Urinary bladder (tissue), 4 donors: ENCODE measurements around the gene PODXL. TPM values are rescaled to one million over a fixed set of nuclear protein-coding genes. Genes with fewer than 3 reads are reported as not detected.
"Not testable (repeated sequence)": the region's sequence is repeated elsewhere in the genome, so short reads cannot be mapped to it uniquely, and the experiment has no call there.

Source experiments
- DNase-seq: peaks from one replicate; pipeline ENCODE4 v3.0.0-alpha.2; 2015; ENCODE audit errors: extremely low spot score
- H3K27ac ChIP-seq: one replicate; pipeline ENCODE4 v1.5.1; 2013; ENCODE audit warnings: low read depth, mild to moderate bottlenecking, moderate library complexity
- H3K36me3 ChIP-seq: one replicate; pipeline ENCODE4 v1.6.1; 2013; ENCODE audit warnings: mild to moderate bottlenecking, moderate library complexity; ENCODE audit not compliant: insufficient read depth
- H3K4me1 ChIP-seq: one replicate; pipeline ENCODE4 v1.6.1; 2013; ENCODE audit warnings: mild to moderate bottlenecking, moderate library complexity; ENCODE audit not compliant: insufficient read depth
- H3K4me3 ChIP-seq: one replicate; pipeline ENCODE4 v1.5.1; 2013; ENCODE audit warnings: low read depth, low read length
- WGBS: extraction: QIAGEN DNeasy Blood & Tissue Kit; methylation state at CpG from one replicate; pipeline ENCODE4 v1.1.7; 2013; 5-methylcytosine and 5-hydroxymethylcytosine counted together
- polyA plus RNA-seq: library from polyadenylated mRNA; stranded (reverse); fragments of 200-250 nt; gene quantifications from one replicate; pipeline ENCODE4 v1.2.3, GENCODE V29; 2013
- total RNA-seq: library from RNA; depleted of rRNA; stranded (reverse); fragments of >200 nt; gene quantifications from one replicate; pipeline ENCODE4 v1.2.3, GENCODE V29; 2014
- donor health status: healthy with polysubstance abuse.
- donor health status: healthy.

PODXL gene
- total and polyA plus RNA-seq, 2 donors = 18.7 to 30.8 TPM

DNA sequence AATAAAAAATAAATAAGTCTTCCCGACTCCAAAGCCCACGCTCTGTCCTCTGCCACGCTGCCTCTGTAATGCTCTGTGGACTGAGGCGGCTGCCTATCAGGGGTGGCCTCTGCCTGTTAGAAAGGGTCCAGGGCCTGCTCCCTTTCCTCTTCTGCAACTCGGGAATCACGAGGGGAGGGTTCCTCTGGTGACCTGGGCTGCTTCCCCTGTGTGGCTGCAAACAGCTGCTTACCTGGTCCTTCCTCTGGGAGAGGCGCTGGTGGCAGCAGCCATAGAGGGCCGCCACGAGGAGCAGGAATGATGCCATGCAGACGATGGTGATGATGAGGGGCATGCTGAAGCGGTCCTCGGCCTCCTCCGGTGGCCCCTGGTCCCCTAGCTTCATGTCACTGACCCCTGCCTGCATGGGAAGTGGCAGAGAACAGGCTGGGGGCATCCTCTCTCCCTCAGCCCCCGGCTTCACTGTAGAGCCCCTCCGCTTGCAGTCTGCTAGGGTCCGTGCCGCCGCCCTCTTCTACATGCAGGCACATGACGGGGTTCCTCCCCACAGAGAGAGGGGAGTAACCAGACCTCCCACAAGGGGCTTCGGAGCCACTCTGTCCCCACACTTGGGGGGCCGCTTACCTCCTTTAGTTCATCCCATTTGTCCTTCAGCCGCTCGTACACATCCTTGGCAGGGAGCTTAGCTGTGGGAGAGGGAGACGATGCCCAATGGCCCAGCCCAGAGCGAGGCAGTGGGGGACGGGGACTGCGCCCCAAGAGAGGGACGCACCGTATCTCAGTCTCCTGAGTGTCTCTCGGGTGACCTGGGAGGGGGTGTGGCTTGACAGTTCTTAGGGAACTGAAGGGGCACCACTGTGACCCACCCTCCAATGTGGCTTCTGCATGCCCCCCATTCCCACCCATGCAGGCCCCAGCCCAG lies 50.5 kb downstream of the PODXL start:
- Histone ChIP-seq H3K27ac (no peak overlapping the region), H3K36me3 (no peaks in the 10 kb centered on the region), H3K4me3 (no peak overlapping the region), H3K4me1 (no peaks in the 10 kb centered on the region)
- DNase-seq = no peak
- WGBS = 88% methylated on average over 30 of the region's 30 CpGs

DNA sequence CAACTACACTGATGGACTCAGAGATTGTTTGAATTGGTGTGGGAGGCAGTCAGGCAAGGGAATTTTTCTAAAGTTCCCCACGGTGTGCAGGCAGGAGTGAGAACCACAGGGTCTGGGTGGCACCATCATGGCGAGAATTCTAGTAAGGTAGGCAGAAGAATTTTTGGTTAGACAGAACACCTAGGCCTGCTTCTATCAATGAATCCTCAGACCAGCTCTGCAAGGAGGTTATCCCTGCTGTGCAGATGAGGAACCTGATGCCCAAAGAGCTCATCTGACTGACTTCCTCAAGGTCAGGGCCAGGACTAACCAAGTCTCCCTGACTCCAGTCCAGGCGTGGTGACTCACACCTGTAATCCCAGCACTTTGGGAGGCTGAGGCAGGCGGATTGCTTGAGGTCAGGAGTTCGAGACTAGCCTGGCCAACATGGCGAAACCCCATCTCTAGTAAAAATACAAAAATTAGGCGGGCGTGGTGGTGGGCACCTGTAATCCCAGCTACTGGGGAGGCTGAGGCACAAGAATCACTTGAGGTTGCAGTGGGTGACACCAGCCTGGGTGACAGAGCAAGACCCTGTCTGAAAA lies 51.3 kb downstream of the PODXL start:
- H3K4me1 ChIP-seq, DNase-seq, H3K27ac ChIP-seq, H3K36me3 ChIP-seq, H3K4me3 ChIP-seq: not testable (repeated sequence)
- 92% methylated on average over 8 of the region's 8 CpGs for WGBS

DNA sequence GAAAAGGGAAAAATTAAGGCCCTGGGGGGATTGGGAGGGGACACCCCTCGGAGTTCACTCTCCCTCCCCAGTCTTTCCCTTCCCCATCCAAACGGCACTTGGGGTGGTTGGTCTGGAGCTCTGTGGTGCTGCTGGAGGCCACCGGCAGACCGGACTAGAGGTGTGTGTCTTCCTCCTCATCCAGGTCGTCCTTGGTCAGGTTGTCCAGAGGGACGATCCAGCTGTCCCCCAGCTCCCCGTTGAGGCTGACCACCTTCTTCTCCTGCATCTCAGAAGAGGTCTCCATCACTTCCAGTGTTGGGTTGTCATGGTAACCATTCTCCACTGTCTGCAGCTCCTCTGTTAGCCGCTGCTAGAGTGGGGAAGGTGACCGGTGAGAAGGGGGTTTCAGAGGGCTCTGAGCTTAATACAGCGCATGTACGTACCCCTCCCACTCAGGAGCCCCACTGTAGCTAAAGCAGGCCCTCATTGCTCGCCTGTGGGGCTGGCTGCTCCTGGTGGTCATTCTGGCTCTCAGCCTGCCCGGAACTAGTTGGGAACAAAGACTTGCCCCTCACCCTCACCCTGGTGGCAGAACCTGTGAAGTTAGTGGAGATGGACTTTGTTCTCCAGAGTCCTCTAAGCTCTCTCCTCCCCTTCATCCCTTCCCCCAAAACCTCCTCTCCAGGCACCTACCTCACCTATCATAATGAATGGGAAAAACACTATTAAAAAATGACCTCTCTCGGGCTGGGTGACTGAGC lies 52.1 kb downstream of the PODXL start:
- Histone ChIP-seq H3K4me3 (no peak overlapping the region), H3K4me1 (no peaks in the 10 kb centered on the region), H3K36me3 (no peaks in the 10 kb centered on the region), H3K27ac (no peak overlapping the region)
- WGBS = 88% methylated on average over 14 of the region's 14 CpGs
- DNase-seq = no peak

DNA sequence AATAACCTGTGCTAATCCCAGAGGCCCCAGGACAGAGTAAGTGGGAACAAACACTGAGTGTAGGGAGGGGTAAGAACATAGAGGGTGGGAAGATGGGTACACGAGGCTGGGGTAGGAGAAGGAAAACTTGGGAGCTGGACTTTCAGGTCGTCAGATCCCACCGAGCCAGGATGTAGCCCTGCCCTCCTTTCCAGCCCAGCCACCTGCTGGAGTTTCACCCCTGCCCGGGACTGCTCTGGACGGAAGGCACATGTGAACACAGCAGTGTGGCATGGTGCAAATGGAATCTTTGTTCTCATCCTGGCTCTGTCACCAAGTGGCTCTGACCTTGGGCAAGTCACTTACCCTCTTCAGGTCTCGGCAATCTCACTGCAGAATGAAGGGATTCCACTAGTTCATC lies 52.8 kb downstream of the PODXL start:
- WGBS = 68% methylated on average over 6 of the region's 6 CpGs
- Histone ChIP-seq H3K27ac (no peak overlapping the region), H3K4me1 (no peaks in the 10 kb centered on the region), H3K36me3 (no peaks in the 10 kb centered on the region), H3K4me3 (no peak overlapping the region)
- DNase-seq = no peak

DNA sequence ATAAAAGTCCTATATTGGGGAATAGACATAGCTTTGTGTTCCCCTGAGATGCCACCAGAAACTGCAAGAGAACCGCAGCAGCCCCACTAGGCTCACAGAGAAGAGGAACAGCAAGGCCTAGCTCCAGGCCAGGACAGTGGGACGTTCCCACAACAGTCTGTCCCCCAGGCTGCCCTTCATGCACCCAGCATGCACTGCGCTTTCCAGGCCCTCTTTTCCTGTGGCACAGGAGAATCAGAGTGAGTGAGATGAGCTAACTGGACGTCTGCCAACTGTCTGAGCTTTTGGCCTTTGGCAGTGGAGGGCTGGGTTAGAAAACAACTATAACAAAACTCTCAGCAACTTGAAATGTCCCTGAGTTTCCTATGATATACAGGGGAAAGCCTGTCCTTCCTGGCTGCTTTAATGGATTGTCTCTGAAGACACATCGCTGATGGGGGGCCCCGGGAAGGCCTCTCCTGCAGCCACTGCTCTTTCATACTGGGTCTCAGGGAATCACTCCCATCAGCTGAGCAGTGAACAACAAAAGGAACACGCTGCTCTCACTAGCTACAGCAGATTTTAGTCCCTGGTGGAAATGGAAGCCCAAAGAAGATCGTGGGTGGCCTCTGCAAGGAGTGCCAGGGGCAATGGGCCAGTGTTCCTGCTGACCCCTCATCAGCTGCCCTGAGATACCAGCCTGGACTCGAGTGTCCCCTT lies 53.5 kb downstream of the PODXL start:
- Histone ChIP-seq H3K27ac (no peak overlapping the region), H3K36me3 (no peaks in the 10 kb centered on the region), H3K4me3 (no peak overlapping the region), H3K4me1 (no peaks in the 10 kb centered on the region)
- 31% methylated on average over 9 of the region's 9 CpGs for WGBS
- DNase-seq = no peak

DNA sequence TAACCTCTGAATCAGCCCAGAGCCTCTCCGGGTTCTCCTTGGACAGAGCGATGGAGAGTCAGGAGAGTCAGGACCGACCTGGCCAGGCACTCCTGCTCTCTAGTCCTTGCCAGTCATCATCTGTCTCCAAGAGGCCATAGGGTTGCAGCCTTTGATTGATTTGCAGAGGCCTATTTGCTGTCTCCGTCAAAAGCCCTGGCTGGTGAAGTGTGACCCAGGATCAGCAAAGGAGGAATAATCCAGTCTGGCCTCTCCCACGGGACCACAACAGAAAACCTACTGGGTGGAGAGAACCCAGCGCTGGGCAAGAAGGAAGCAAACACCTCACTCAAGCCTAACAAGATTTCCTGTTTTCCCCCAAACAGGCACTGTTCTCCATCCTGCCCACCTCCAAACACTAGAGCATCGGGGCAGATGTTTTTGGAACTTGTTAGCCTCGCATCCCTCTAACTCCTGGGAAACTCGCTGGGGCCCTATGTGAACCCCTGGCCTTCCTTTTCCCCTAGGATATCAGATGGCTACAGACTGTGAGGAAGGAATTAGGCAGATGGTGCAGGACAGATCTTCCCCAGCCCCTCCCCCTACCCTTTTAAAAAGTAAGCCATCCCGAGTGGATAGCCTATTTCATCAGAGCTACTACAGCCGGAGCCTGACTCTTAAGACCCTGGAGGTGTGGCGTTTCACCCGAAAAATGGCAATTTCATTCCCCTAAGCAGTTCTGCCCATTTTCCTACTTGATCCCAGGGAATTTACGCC lies 54.3 kb downstream of the PODXL start:
- Histone ChIP-seq H3K27ac (no peak overlapping the region), H3K36me3 (peaks cover 2% of the 10 kb centered on the region), H3K4me3 (no peak overlapping the region), H3K4me1 (no peaks in the 10 kb centered on the region)
- 81% methylated on average over 14 of the region's 14 CpGs for WGBS
- no peak for DNase-seq

DNA sequence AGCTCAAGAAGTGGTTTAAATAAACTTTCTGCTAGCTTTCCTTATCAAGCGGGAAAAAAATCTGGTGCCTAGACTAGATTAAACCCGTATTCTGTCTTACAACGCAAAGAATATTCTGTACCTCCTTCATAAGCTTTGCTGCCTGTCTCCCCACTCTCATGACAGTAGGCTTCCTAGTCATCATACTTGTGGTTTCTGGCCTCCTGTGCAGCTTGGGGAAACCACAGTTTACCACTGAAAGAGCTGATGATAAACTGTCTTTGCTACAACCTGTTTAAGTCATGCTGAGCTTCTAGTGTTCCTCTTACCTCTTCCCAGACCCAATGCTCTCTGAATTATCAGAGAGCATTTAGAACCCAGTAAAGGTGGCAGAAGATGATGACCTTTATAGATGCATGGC lies 55.0 kb downstream of the PODXL start:
- H3K27ac ChIP-seq = no peak overlapping the region
- no peak overlapping the region for H3K4me3 ChIP-seq
- no peak for DNase-seq
- no peaks in the 10 kb centered on the region for H3K4me1 ChIP-seq
- peaks cover 3% of the 10 kb centered on the region for H3K36me3 ChIP-seq
- 47% methylated on average over 3 of the region's 3 CpGs for WGBS

DNA sequence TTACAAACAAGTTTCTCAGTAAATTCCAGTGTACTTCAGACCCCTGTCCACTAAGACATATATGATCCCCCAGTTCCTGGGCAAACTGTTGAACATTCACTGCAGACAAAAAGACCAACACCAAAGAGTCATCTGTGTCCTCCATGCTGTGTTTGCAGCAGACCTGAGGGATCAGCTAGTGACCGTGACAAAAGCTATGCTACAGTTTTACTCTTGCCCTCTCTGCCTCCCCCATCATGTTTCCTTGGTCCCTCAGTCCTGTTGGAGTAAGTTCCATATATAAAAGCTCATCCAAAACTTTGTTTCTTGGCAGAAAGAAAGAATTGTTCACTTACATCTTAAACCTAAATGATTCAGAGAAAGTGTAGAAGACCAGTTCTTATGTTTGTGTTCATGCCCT lies 56.1 kb downstream of the PODXL start:
- DNase-seq = no peak
- H3K4me3 ChIP-seq = no peak overlapping the region
- peaks cover 3% of the 10 kb centered on the region for H3K36me3 ChIP-seq
- H3K4me1 ChIP-seq = no peaks in the 10 kb centered on the region
- 98% methylated on average over 1 of the region's 1 CpG for WGBS
- no peak overlapping the region for H3K27ac ChIP-seq

DNA sequence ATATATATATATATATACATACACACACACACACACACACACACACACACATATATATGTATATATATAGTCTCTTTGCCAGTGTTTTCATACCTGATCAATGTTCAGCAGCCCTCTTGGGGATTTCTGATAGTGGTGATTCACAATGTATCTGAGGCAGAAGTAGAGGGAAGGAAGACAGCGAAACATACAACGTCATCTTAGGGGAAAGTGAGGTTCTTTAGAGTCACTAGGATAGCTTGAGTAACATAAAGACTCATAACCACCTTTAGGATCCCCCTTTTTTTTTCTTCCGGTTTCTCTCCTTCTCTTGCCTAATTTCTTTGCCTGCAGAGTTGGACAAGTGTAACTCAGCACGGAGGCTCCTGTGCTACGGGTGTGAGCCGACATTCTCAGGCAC lies 56.6 kb downstream of the PODXL start:
- 94% methylated on average over 6 of the region's 6 CpGs for WGBS
- Histone ChIP-seq H3K4me1 (no peaks in the 10 kb centered on the region), H3K27ac (no peak overlapping the region), H3K4me3 (no peak overlapping the region), H3K36me3 (peaks cover 3% of the 10 kb centered on the region)
- DNase-seq = no peak

DNA sequence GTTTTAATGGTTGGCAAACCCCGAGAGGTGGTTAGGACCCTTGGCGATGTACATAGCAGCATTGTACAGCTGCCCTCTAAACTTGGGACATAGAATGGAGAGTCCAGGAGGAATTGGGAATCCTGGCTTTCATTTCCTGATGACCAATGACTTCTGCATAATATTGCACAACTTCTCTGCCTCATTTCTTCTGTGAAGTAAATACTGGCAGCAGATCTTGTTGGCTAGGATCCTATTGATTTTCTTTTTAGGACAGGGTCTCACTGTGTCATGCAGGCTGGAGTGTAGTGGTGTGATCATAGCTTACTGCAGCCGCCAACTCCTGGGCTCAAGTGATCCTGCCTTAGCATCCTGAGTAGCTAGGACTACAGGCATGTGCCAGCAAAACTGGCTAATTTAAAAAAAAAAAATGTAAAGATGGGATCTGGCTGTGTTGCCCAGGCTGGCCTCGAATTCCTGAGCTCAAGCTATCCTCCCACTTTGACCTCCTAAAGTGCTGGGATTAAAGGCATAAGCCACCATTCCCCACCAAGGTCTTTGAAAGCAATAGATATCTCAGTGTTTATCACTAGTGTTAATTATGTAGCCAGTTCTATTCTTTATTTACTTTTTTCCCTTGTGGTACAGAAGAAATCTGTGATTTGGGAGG lies 58.1 kb downstream of the PODXL start:
- WGBS = 92% methylated on average over 4 of the region's 4 CpGs
- Histone ChIP-seq H3K27ac (no peak overlapping the region), H3K4me1 (no peaks in the 10 kb centered on the region), H3K36me3 (peaks cover 3% of the 10 kb centered on the region), H3K4me3 (no peak overlapping the region)
- no peak for DNase-seq

DNA sequence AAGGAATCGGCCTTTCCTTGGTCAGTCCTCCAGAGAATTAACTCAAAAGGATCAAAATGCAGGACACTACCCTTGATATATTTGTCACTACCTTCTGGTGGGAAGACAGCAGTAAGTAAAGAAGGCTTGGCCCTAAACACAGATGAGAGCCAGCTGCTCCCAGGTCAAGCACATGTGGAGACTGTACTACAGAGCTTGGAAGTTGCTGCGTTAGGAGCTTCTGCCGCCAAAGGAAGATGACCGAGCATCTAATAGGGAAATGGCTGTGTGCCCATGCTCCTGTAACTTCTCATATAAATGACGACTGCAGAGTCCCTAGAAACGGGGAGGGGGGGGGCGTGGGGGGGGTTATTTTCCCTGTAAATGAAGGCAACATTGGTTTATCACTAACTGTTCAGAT lies 59.0 kb downstream of the PODXL start:
- Histone ChIP-seq H3K4me1 (no peaks in the 10 kb centered on the region), H3K4me3 (no peak overlapping the region), H3K36me3 (peaks cover 3% of the 10 kb centered on the region), H3K27ac (no peak overlapping the region)
- no peak for DNase-seq
- WGBS = 44% methylated on average over 7 of the region's 7 CpGs

DNA sequence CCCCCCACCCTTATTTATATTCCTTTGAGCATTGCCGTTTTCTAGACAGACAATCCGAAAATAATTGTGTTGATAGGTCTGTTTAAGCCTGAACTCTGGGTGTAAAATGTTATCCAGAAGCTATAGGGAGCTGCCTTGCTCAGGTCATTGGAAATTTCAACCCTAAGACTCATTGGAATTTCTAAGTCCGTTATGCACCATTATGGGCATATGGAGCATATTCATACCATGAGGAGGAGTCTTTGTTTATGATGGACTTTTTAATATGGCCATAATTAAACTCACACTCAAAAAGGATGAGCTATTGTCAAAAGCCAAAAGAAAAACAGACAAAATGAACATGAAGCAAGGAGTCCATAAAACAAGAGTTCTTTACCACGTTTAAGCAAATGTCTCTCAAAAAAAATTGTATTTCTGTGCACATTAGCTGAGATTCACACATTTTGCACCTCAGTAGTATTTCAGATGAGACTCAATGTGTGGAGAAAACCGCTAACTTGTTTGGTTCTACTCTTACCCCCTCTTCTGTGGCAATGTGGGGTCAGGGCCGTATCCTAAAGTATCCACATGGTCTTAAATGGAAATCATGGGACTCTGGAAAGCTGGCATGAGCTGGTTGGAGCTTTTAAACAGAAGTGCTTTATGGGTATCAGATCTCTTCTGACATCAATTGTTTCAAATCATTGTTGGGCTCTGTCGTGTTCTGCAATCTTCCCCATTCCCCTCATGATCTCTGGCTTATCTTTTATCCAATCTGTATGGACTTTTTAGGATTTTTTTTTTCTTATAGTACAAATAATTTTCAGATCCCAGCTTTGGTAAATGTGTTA lies 60.5 kb downstream of the PODXL start:
- 77% methylated on average over 7 of the region's 7 CpGs for WGBS
- no peak for DNase-seq
- H3K36me3 ChIP-seq = peaks cover 3% of the 10 kb centered on the region
- no peaks in the 10 kb centered on the region for H3K4me1 ChIP-seq
- H3K27ac ChIP-seq = no peak overlapping the region
- H3K4me3 ChIP-seq = no peak overlapping the region
